Measurements from ENCODE around the gene CEP97.
A peak's percentile ranks its signal among the peaks of the same experiment; 100 is the strongest.
"Not testable (repeated sequence)": the region's sequence is repeated elsewhere in the genome, so short reads cannot be mapped to it uniquely, and the experiment has no call there.

Gene CEP97

DNA sequence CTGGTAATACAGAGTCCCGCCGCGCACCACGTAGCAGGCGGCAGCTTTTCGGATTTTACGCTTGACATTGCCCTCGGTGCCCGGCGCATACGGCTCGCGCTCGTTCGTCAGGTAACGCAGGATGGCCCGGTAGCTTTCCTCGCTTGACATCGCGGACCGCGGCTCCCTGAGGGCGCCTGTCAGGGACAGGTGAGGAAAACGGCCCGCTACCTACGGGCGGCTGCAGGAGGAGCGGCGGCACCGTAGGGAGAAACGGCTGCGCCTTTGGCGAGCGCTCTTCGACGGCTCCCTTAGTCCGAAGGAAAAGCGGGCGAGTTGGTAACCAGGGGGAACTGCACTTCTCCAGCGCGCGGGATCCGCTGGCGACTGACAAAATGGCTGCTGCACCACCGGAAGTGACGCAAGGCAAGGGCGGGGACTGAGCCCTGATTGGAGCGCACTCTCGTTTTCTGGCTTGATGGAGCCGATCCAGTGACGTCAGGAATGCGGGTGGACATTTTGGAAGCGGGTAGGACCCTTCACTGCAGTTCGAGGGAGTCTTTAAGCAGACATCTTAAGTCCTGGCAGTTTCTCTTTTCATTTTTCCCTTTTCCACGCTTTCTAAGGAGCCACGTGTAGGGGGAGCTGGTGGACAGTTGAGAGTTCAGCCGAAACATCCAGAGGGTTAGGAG is 47.5 kb upstream of the CEP97 start, which contains the start of gene ZBTB11:
TSS of gene ZBTB11 (minus strand) at position 368 of the 671 bp plus-strand sequence. CDS start at position 150, 218 bp downstream.
- Histone ChIP-seq H3K4me3 (ENCODE audit: low read length) (peak within 1 kb of the TSS; percentile 100), H3K27ac (ENCODE audit: low read length) (peak within 1 kb of the TSS; percentile 95), H3K9ac (ENCODE audit: low read length) (peak within 1 kb of the TSS; percentile 98), H3K9me2 (replicated peaks; ENCODE audit: insufficient read depth, low read length) (no peaks in the 10 kb centered on the region), H4K20me1 (ENCODE audit: insufficient read depth, low read length) (no peaks in the 10 kb centered on the region), H3F3A (ENCODE audit: insufficient read depth, low read length) (peaks cover 33% of the 10 kb centered on the region), H3K79me2 (ENCODE audit: low read length) (peaks cover 74% of the 10 kb centered on the region), H3K4me2 (ENCODE audit: low read depth, low read length) (peak within 1 kb of the TSS; percentile 89), H3K4me1 (ENCODE audit: low read length) (peaks cover 15% of the 10 kb centered on the region), H3K9me3 (replicated peaks; ENCODE audit: insufficient read depth, low read length) (no peaks in the 10 kb centered on the region), H2AFZ (ENCODE audit: low read length) (peak within 1 kb of the TSS; percentile 99), H3K36me3 (replicated peaks; ENCODE audit: insufficient read depth, low read length) (peaks cover 15% of the 10 kb centered on the region), H3K27me3 (replicated peaks; ENCODE audit: insufficient read depth, low read length) (no peaks in the 10 kb centered on the region)
- DNase-seq, result peak; percentile 99
- TF ChIP-seq, protein P1, sequence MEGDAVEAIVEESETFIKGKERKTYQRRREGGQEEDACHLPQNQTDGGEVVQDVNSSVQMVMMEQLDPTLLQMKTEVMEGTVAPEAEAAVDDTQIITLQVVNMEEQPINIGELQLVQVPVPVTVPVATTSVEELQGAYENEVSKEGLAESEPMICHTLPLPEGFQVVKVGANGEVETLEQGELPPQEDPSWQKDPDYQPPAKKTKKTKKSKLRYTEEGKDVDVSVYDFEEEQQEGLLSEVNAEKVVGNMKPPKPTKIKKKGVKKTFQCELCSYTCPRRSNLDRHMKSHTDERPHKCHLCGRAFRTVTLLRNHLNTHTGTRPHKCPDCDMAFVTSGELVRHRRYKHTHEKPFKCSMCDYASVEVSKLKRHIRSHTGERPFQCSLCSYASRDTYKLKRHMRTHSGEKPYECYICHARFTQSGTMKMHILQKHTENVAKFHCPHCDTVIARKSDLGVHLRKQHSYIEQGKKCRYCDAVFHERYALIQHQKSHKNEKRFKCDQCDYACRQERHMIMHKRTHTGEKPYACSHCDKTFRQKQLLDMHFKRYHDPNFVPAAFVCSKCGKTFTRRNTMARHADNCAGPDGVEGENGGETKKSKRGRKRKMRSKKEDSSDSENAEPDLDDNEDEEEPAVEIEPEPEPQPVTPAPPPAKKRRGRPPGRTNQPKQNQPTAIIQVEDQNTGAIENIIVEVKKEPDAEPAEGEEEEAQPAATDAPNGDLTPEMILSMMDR (IDR thresholded peaks at IDR 0.05; ENCODE audit: low read length), result peak; percentile 32
- TF ChIP-seq EZH2phosphoT487 (IDR thresholded peaks at IDR 0.05; ENCODE audit: low read length), result no peak

DNA sequence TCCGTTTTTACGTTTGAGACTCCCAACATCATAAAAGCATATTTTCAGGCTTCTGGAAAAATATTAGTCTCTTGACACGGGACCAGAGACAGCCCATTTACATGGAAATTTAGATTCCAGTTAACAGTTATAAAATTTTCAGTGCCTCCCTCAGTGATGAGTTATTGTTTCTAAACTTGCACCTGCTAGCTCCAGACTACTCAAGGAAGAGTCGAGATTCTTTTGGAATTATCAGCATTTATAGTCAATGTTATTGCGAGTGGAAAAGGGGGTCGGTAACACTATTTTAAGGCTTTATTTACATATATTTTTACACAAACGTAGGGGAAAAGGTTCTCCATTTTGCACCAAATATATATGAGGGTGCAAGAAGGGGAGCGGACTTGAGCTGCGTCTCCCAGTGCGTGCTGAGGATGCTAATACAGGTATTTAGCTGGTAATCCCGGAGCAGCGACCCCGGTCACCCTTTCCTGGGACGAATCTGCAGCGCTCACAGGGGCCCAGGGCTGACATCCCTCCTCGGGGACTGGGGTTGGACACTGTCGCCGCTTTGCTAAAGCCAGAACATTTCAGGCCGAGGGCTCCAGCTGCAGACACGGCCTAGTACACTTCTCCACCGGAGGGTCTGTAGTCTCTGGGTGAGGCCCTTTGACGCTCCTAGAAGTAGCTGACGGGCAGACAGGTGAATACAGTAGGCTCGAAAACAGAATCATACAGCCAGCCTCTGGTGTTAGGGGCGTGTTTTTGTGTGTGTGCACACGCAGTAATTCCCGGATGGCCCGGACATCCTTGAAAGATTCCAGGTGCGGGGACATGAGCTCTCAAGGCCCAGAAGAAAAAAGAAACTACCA is 46.8 kb upstream of the CEP97 start:
- Histone ChIP-seq H3K9ac (ENCODE audit: low read length) (peak overlapping the region; percentile 98), H3K79me2 (ENCODE audit: low read length) (peaks cover 74% of the 10 kb centered on the region), H3K27me3 (replicated peaks; ENCODE audit: insufficient read depth, low read length) (no peaks in the 10 kb centered on the region), H3F3A (ENCODE audit: insufficient read depth, low read length) (peaks cover 39% of the 10 kb centered on the region), H3K4me1 (ENCODE audit: low read length) (peaks cover 15% of the 10 kb centered on the region), H3K27ac (ENCODE audit: low read length) (peak overlapping the region; percentile 95; the same call in 1 of the 2 replicates), H3K36me3 (replicated peaks; ENCODE audit: insufficient read depth, low read length) (peaks cover 15% of the 10 kb centered on the region), H4K20me1 (ENCODE audit: insufficient read depth, low read length) (no peaks in the 10 kb centered on the region; the same call in 1 of the 2 replicates), H3K9me3 (replicated peaks; ENCODE audit: insufficient read depth, low read length) (no peaks in the 10 kb centered on the region), H3K4me2 (ENCODE audit: low read depth, low read length) (peak overlapping the region; percentile 89), H3K9me2 (replicated peaks; ENCODE audit: insufficient read depth, low read length) (no peaks in the 10 kb centered on the region), H3K4me3 (ENCODE audit: low read length) (peak overlapping the region; percentile 100), H2AFZ (ENCODE audit: low read length) (peak overlapping the region; percentile 68)
- no peak for TF ChIP-seq EZH2 (optimal IDR thresholded peaks at IDR 0.05; ENCODE audit: low read depth, low read length)
- no peak for TF ChIP-seq EZH2phosphoT487 (IDR thresholded peaks at IDR 0.05; ENCODE audit: low read length)
- TF ChIP-seq, protein P1 (IDR thresholded peaks at IDR 0.05; ENCODE audit: low read length), result no peak
- no peak for DNase-seq

DNA sequence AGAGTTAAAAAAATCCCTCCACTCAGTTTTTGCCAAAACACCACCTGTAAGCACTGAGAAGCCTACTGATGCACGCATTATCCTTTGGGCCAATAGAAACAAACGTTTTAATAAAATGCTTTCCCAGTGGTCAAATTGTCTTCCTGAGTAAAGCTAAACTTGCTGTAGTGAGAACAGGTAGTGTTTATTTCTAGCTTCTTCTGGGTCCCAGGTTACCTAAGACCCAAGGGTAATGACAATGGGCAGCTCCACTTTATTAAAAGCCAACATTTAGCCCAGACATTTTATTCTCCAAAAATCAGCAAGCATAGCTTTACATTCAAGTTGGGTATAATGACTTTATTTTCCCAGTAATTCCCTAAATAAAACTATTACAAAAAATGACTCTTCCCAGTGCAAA is 45.6 kb upstream of the CEP97 start:
- H3K9me2 ChIP-seq (replicated peaks; ENCODE audit: insufficient read depth, low read length); H3K4me2 ChIP-seq (ENCODE audit: low read depth, low read length); H3K27ac ChIP-seq (ENCODE audit: low read length); H2AFZ ChIP-seq (ENCODE audit: low read length); DNase-seq; H3K9ac ChIP-seq (ENCODE audit: low read length); H3K4me3 ChIP-seq (ENCODE audit: low read length); H4K20me1 ChIP-seq (ENCODE audit: insufficient read depth, low read length); H3K27me3 ChIP-seq (replicated peaks; ENCODE audit: insufficient read depth, low read length); H3K9me3 ChIP-seq (replicated peaks; ENCODE audit: insufficient read depth, low read length): not testable (repeated sequence)
- H3F3A ChIP-seq (ENCODE audit: insufficient read depth, low read length), result peaks cover 46% of the 10 kb centered on the region
- peaks cover 22% of the 10 kb centered on the region for H3K4me1 ChIP-seq (ENCODE audit: low read length)
- H3K79me2 ChIP-seq (ENCODE audit: low read length), result peaks cover 74% of the 10 kb centered on the region
- peaks cover 15% of the 10 kb centered on the region for H3K36me3 ChIP-seq (replicated peaks; ENCODE audit: insufficient read depth, low read length)
